H1 (cell line): ENCODE measurements around the gene ZFPL1. TPM values are rescaled to one million over a fixed set of nuclear protein-coding genes. Genes with fewer than 3 reads are reported as not detected.

Source experiments
- JUN ChIP-seq: IDR thresholded peaks from 2 replicates; pipeline ENCODE4 v1.6.1; 2011; ENCODE audit warnings: low read depth, mild to moderate bottlenecking, improper control_type of control experiment, low read length
- KDM1A ChIP-seq: fragments of 200-600, 300-600 bp; sonication (generic); IDR thresholded peaks from 2 replicates; pipeline ENCODE4 v1.7.1; 2016; ENCODE audit warnings: mild to moderate bottlenecking, low read length, borderline replicate concordance
- polyA plus RNA-seq, 7 experiments: library from polyadenylated mRNA; depleted of rRNA in 3 of 7; stranded (reverse) in 5 of 7; unstranded in 2 of 7; fragments of >200 nt in 5 of 7; fragments of 200-250 nt in 2 of 7; gene quantifications; 1 replicate in 5 of 7; 2 replicates in 1 of 7; 4 replicates in 1 of 7; pipeline versions ENCODE4 v1.2.1 to v1.2.3, GENCODE V29; 2011 to 2013; ENCODE audit warnings: missing spikeins in 2 of 7, mixed read lengths in 2 of 7
- total RNA-seq: library from RNA; stranded (reverse); fragmentation: NEBNext Ultra II Directional; extraction: Animal tissue kit (Norgen Biotek cat#: 25700); gene quantifications from 2 replicates; pipeline ENCODE4 v1.2.1, GENCODE V29; 2021
- TF ChIP-seq, protein P1 (sequence below): fragments of 300-600 bp; sonication (generic); IDR thresholded peaks from 2 replicates; pipeline ENCODE4 v1.7.1; 2012; ENCODE audit warnings: low read length, moderate library complexity, mild to moderate bottlenecking, inconsistent platforms; ENCODE audit not compliant: insufficient replicate concordance
- TF ChIP-seq, protein P2 (sequence below): IDR thresholded peaks from 2 replicates; pipeline ENCODE4 v1.6.1; 2012; ENCODE audit warnings: low read length, inconsistent platforms

The ZFPL1 gene
- total and polyA plus RNA-seq, 2 of the 8 experiments (the other 6 are each of a cell fraction or from before 2014, with no cell fraction given), result 21.5 to 76.8 TPM

DNA sequence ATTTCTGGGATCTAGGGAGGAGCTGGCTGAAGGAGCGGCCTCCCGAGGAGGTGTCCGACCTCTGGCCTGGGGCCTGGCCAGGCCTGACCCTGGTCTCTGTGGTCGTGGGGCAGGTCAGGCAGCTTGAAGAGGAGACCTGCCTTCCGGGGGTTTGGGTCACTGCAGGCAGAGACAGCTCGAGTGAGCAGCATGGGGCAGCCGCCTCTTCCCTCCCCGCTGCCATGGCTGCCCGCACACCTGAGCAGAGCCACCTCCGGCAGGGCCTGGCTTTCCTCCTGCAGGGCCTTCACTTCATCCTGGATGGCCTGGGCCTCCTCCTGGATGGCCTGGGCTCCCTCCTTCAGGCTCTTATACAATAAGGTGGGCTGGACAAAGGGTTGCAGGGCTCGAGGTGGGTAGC lies 17.7 kb upstream of the ZFPL1 start (continued):
- TF ChIP-seq, protein P1, sequence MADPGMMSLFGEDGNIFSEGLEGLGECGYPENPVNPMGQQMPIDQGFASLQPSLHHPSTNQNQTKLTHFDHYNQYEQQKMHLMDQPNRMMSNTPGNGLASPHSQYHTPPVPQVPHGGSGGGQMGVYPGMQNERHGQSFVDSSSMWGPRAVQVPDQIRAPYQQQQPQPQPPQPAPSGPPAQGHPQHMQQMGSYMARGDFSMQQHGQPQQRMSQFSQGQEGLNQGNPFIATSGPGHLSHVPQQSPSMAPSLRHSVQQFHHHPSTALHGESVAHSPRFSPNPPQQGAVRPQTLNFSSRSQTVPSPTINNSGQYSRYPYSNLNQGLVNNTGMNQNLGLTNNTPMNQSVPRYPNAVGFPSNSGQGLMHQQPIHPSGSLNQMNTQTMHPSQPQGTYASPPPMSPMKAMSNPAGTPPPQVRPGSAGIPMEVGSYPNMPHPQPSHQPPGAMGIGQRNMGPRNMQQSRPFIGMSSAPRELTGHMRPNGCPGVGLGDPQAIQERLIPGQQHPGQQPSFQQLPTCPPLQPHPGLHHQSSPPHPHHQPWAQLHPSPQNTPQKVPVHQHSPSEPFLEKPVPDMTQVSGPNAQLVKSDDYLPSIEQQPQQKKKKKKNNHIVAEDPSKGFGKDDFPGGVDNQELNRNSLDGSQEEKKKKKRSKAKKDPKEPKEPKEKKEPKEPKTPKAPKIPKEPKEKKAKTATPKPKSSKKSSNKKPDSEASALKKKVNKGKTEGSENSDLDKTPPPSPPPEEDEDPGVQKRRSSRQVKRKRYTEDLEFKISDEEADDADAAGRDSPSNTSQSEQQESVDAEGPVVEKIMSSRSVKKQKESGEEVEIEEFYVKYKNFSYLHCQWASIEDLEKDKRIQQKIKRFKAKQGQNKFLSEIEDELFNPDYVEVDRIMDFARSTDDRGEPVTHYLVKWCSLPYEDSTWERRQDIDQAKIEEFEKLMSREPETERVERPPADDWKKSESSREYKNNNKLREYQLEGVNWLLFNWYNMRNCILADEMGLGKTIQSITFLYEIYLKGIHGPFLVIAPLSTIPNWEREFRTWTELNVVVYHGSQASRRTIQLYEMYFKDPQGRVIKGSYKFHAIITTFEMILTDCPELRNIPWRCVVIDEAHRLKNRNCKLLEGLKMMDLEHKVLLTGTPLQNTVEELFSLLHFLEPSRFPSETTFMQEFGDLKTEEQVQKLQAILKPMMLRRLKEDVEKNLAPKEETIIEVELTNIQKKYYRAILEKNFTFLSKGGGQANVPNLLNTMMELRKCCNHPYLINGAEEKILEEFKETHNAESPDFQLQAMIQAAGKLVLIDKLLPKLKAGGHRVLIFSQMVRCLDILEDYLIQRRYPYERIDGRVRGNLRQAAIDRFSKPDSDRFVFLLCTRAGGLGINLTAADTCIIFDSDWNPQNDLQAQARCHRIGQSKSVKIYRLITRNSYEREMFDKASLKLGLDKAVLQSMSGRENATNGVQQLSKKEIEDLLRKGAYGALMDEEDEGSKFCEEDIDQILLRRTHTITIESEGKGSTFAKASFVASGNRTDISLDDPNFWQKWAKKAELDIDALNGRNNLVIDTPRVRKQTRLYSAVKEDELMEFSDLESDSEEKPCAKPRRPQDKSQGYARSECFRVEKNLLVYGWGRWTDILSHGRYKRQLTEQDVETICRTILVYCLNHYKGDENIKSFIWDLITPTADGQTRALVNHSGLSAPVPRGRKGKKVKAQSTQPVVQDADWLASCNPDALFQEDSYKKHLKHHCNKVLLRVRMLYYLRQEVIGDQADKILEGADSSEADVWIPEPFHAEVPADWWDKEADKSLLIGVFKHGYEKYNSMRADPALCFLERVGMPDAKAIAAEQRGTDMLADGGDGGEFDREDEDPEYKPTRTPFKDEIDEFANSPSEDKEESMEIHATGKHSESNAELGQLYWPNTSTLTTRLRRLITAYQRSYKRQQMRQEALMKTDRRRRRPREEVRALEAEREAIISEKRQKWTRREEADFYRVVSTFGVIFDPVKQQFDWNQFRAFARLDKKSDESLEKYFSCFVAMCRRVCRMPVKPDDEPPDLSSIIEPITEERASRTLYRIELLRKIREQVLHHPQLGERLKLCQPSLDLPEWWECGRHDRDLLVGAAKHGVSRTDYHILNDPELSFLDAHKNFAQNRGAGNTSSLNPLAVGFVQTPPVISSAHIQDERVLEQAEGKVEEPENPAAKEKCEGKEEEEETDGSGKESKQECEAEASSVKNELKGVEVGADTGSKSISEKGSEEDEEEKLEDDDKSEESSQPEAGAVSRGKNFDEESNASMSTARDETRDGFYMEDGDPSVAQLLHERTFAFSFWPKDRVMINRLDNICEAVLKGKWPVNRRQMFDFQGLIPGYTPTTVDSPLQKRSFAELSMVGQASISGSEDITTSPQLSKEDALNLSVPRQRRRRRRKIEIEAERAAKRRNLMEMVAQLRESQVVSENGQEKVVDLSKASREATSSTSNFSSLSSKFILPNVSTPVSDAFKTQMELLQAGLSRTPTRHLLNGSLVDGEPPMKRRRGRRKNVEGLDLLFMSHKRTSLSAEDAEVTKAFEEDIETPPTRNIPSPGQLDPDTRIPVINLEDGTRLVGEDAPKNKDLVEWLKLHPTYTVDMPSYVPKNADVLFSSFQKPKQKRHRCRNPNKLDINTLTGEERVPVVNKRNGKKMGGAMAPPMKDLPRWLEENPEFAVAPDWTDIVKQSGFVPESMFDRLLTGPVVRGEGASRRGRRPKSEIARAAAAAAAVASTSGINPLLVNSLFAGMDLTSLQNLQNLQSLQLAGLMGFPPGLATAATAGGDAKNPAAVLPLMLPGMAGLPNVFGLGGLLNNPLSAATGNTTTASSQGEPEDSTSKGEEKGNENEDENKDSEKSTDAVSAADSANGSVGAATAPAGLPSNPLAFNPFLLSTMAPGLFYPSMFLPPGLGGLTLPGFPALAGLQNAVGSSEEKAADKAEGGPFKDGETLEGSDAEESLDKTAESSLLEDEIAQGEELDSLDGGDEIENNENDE, result no peak
- TF ChIP-seq, protein P2, sequence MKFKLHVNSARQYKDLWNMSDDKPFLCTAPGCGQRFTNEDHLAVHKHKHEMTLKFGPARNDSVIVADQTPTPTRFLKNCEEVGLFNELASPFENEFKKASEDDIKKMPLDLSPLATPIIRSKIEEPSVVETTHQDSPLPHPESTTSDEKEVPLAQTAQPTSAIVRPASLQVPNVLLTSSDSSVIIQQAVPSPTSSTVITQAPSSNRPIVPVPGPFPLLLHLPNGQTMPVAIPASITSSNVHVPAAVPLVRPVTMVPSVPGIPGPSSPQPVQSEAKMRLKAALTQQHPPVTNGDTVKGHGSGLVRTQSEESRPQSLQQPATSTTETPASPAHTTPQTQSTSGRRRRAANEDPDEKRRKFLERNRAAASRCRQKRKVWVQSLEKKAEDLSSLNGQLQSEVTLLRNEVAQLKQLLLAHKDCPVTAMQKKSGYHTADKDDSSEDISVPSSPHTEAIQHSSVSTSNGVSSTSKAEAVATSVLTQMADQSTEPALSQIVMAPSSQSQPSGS, result no peak
- TF ChIP-seq KDM1A, result no peak
- TF ChIP-seq JUN, result no peak
